HUES48 (cell line): ENCODE data around the gene WSB1.

ENCODE experiments used
- H3K27ac ChIP-seq: one replicate; pipeline ENCODE4 v1.7.0; 2013; ENCODE audit warnings: low read depth, low read length, inconsistent platforms
- H3K27me3 ChIP-seq: 2 replicates; pipeline ENCODE4 v1.6.1; 2013; ENCODE audit warnings: mild to moderate bottlenecking, low read length; ENCODE audit not compliant: control insufficient read depth, insufficient read depth
- H3K36me3 ChIP-seq: 2 replicates; pipeline ENCODE4 v1.6.1; 2013; ENCODE audit warnings: low read length; ENCODE audit not compliant: control insufficient read depth, insufficient read depth
- H3K4me1 ChIP-seq: 2 replicates; pipeline ENCODE4 v1.6.1; 2013; ENCODE audit warnings: mild to moderate bottlenecking, low read length; ENCODE audit not compliant: control insufficient read depth, insufficient read depth
- H3K4me3 ChIP-seq: 2 replicates; pipeline ENCODE4 v1.5.1; 2013; ENCODE audit warnings: mild to moderate bottlenecking, low read depth, low read length
- H3K9ac ChIP-seq: 2 replicates; pipeline ENCODE4 v1.6.1; 2013; ENCODE audit warnings: mild to moderate bottlenecking, low read depth, low read length, moderate library complexity
- H3K9me3 ChIP-seq: 2 replicates; pipeline ENCODE4 v1.6.1; 2013; ENCODE audit warnings: low read length; ENCODE audit not compliant: control insufficient read depth, insufficient read depth

The WSB1 gene

DNA sequence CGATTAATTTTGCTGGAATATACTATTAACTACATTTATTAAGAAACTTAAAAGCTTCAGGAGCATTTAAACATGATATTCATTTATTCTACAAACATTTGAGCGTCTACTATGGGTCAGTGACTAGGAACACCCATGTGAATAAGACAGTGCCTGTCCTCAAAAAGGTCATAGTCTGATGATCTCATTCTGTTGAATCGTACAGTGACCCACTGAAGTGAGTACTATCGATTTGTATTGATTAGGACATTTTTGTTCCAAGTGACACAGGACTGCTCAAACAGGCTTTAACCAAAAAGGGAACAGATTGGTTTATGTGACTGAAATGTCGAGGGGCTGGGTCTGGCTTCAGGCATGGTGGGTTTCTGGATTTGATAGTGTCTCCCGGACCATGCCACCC is 68.6 kb downstream of the WSB1 start:
- no peaks in the 10 kb centered on the region for H3K27me3 ChIP-seq
- H3K4me1 ChIP-seq: no peaks in the 10 kb centered on the region

DNA sequence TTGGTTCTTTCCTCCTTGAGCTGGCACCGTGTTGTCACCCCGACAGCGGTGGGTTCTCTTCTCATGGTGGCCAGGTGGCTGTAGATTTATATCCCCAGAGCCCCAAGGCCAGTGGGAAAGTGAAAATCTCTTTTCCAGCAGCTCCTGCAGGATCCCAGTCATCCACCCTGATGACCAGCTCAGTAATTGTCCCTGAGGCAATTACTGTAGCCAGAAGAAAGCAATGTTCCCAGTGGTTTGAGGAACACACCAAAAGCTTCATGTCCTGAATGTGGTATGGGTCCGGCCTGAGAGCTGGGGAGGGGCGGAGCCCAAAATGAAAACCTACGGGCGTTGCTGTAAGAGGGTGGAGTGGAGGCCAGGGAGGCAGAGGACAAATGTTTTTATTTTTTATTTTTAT is 69.0 kb downstream of the WSB1 start:
- no peak overlapping the region for H3K9ac ChIP-seq
- no peak overlapping the region for H3K4me3 ChIP-seq
- H3K36me3 ChIP-seq: no peaks in the 10 kb centered on the region
- H3K27ac ChIP-seq: no peak overlapping the region
- H3K4me1 ChIP-seq: no peaks in the 10 kb centered on the region
- H3K9me3 ChIP-seq: no peaks in the 10 kb centered on the region
- no peaks in the 10 kb centered on the region for H3K27me3 ChIP-seq

More for the DNA sequence above, 68.6 kb downstream of the WSB1 start:
- no peak overlapping the region for H3K4me3 ChIP-seq
- H3K9ac ChIP-seq: no peak overlapping the region
- no peak overlapping the region for H3K27ac ChIP-seq
- no peaks in the 10 kb centered on the region for H3K9me3 ChIP-seq
- H3K36me3 ChIP-seq: no peaks in the 10 kb centered on the region

DNA sequence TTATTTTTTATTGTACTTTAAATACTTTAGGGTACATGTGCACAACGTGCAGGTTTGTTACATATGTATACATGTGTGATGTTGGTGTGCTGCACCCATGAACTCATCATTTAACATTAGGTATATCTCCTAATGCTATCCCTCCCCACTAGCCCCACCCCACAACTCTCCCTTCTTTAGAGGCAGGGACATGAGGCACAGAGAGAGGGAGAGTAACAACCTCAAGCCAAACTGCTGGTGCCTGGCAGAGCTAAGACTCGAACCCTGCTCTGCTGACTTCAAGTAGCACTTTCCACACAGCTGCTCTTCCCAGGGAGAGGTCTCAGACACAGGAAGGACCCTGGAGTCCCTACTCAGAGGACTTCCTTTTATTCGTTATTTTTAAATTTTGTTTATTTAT is 69.4 kb downstream of the WSB1 start:
- Histone ChIP-seq H3K27ac (no peak overlapping the region), H3K4me1 (no peaks in the 10 kb centered on the region), H3K4me3 (no peak overlapping the region), H3K36me3 (no peaks in the 10 kb centered on the region), H3K27me3 (no peaks in the 10 kb centered on the region), H3K9me3 (no peaks in the 10 kb centered on the region), H3K9ac (no peak overlapping the region)
